Urothelium cell line (cell line): Measurements from ENCODE around the gene PBX1.

ENCODE experiments used
- DNase-seq: peaks from one replicate; pipeline ENCODE4 v3.0.0; 2011; ENCODE audit warnings: low spot score, mixed read lengths
- FAIRE-seq: peaks from 2 replicates; lab custom pipeline; 2011; peaks lifted over from hg19 to GRCh38; lab: Jason Lieb, UNC

The PBX1 gene

GRCh38 chr1:164611754-164612642 is 53.0 kb downstream of the PBX1 start:
- DNase-seq, result peak; percentile 87
- FAIRE-seq, result peak; percentile 84

GRCh38 chr1:164613176-164613575 is 54.2 kb downstream of the PBX1 start:
- no peak for FAIRE-seq
- DNase-seq, result peak; percentile 48

- DNase-seq, result no peak
- FAIRE-seq, result no peak
Observed at GRCh38 chr1:164614316-164614715, 55.3 kb downstream of the PBX1 start.

GRCh38 chr1:164617377-164618201 is 58.6 kb downstream of the PBX1 start:
- DNase-seq, result peak; percentile 21
- FAIRE-seq, result no peak

- DNase-seq, result no peak
- FAIRE-seq, result no peak
Observed at GRCh38 chr1:164618202-164618564, 59.2 kb downstream of the PBX1 start.

- FAIRE-seq, result no peak
- DNase-seq, result no peak
Observed at GRCh38 chr1:164619006-164619784, 60.2 kb downstream of the PBX1 start.

GRCh38 chr1:164622068-164622845 is 63.3 kb downstream of the PBX1 start:
- FAIRE-seq, result no peak
- DNase-seq, result no peak

- FAIRE-seq, result no peak
- DNase-seq, result no peak
Observed at GRCh38 chr1:164623805-164624204, 64.8 kb downstream of the PBX1 start.

GRCh38 chr1:164624400-164624799 is 65.4 kb downstream of the PBX1 start:
- FAIRE-seq, result no peak
- DNase-seq, result no peak

- no peak for DNase-seq
Observed at GRCh38 chr1:164625004-164625617, 66.1 kb downstream of the PBX1 start.

GRCh38 chr1:164628772-164629171 is 69.8 kb downstream of the PBX1 start:
- FAIRE-seq, result no peak
- DNase-seq, result no peak

More at GRCh38 chr1:164625004-164625617, 66.1 kb downstream of the PBX1 start:
- FAIRE-seq, result no peak

GRCh38 chr1:164629971-164630370 is 71.0 kb downstream of the PBX1 start:
- DNase-seq (no peak), FAIRE-seq (no peak)

- FAIRE-seq (no peak), DNase-seq (no peak)
Observed at GRCh38 chr1:164630626-164631396, 71.8 kb downstream of the PBX1 start.

GRCh38 chr1:164631751-164632150 is 72.8 kb downstream of the PBX1 start:
- DNase-seq (no peak), FAIRE-seq (no peak)

- FAIRE-seq (no peak), DNase-seq (no peak)
Observed at GRCh38 chr1:164633997-164634396, 75.0 kb downstream of the PBX1 start.

- FAIRE-seq, result no peak
- no peak for DNase-seq
Observed at GRCh38 chr1:164635059-164635802, 76.2 kb downstream of the PBX1 start.

- no peak for DNase-seq
- FAIRE-seq, result no peak
Observed at GRCh38 chr1:164635803-164636731, 77.1 kb downstream of the PBX1 start.
